ENCODE measurements around the gene CSNK1A1L. TPM values are rescaled to one million over a fixed set of nuclear protein-coding genes. Genes with fewer than 3 reads are reported as not detected.

Gene CSNK1A1L
- total RNA-seq, 1 donor from 2014 or later = not detected

DNA sequence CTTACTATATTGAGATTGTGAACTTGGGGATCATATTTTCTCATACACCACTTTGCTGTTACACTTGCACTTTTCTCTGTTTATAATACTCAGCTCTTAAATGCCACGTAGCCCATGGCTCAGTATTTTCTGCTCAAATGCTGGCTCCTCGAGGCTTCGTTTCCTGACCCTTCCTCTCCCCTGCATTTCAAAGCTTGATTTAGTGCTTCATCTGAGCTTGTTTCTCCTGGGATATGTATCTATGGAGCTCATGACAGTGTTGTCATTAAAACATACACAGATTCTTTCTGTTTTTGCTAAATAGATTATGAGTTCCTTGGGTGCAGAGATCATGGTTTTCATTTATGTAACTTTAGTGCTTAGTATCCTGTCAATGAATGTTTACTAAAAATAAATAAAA is 11.4 kb downstream of the CSNK1A1L start:
- Mint-ChIP-seq H3K4me3 (no peak overlapping the region), H3K9me3 (no peaks in the 10 kb centered on the region), H3K27ac (no peak overlapping the region), H3K27me3 (peaks cover 2% of the 10 kb centered on the region), H3K4me1 (peaks cover 5% of the 10 kb centered on the region), H3K36me3 (ENCODE audit: low read depth) (no peaks in the 10 kb centered on the region)
- intact Hi-C loops (cut with micrococcal nuclease) = no loop called here
- no peak for DNase-seq

- Mint-ChIP-seq H3K9me3 (no peaks in the 10 kb centered on the region), H3K36me3 (ENCODE audit: low read depth) (no peaks in the 10 kb centered on the region), H3K27me3 (peaks cover 5% of the 10 kb centered on the region), H3K27ac (no peak overlapping the region), H3K4me1 (no peaks in the 10 kb centered on the region), H3K4me3 (no peak overlapping the region)
- no peak for DNase-seq
- intact Hi-C loops (cut with micrococcal nuclease) = no loop called here
Observed at GRCh38 chr13:37091835-37092234, 13.6 kb downstream of the CSNK1A1L start.

- H3K4me1 Mint-ChIP-seq = no peaks in the 10 kb centered on the region
- intact Hi-C loops (cut with micrococcal nuclease) = no loop called here
- peaks cover 5% of the 10 kb centered on the region for H3K27me3 Mint-ChIP-seq
- no peak overlapping the region for H3K27ac Mint-ChIP-seq
- no peaks in the 10 kb centered on the region for H3K36me3 Mint-ChIP-seq (ENCODE audit: low read depth)
- no peaks in the 10 kb centered on the region for H3K9me3 Mint-ChIP-seq
- no peak for DNase-seq
- no peak overlapping the region for H3K4me3 Mint-ChIP-seq
Observed at GRCh38 chr13:37090912-37091311, 14.6 kb downstream of the CSNK1A1L start.

- no peak for DNase-seq
- no peak overlapping the region for H3K4me3 Mint-ChIP-seq
- intact Hi-C loops (cut with micrococcal nuclease) = no loop called here
- H3K27me3 Mint-ChIP-seq = peaks cover 5% of the 10 kb centered on the region
- H3K27ac Mint-ChIP-seq = no peak overlapping the region
- no peaks in the 10 kb centered on the region for H3K9me3 Mint-ChIP-seq
- H3K36me3 Mint-ChIP-seq (ENCODE audit: low read depth) = no peaks in the 10 kb centered on the region
- no peaks in the 10 kb centered on the region for H3K4me1 Mint-ChIP-seq
Observed at GRCh38 chr13:37089495-37089894, 16.0 kb downstream of the CSNK1A1L start.

DNA sequence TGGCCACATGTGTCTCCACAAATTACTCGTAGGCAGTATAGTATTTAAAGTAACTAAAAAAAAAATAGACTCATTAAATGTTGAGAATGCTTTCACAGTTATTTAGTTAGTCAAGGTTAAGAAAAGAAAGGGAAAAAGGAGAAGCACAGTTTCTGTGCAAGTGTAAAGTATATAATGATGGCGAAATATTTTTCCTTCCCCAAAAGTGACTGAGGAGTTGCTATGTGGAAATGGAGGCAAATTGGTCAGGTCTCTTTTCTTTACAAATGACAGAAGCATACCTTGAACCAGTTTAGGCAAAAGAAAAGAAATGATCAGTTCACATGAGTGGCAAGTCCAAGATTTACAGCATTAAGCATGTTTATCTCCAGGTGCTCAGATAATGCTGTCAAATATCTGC is 18.0 kb downstream of the CSNK1A1L start:
- Mint-ChIP-seq H3K36me3 (ENCODE audit: low read depth) (no peaks in the 10 kb centered on the region), H3K4me3 (no peak overlapping the region), H3K27me3 (peaks cover 9% of the 10 kb centered on the region), H3K27ac (no peak overlapping the region), H3K4me1 (no peaks in the 10 kb centered on the region), H3K9me3 (no peaks in the 10 kb centered on the region)
- no peak for DNase-seq
- intact Hi-C loops (cut with micrococcal nuclease) = no loop called here

DNA sequence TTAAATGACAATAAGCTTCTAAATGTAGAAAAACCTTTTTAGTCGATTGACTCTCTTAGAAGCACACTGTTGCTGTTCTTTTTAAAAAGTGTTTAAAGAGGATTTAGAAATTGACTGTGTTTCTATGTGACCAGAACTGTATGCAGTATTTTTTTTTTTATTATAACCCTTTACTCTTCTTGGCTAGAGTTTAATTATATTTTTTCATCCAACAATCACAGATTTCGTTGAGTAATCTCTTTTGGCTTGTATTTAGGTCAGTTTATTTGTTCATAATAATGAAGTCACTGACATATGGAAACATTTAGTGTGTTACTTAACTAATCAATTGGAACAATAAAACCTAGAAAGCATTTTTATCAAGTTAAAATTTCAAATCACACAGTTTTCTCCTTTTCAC is 19.9 kb downstream of the CSNK1A1L start:
- Mint-ChIP-seq H3K4me3 (no peak overlapping the region), H3K9me3 (no peaks in the 10 kb centered on the region), H3K36me3 (ENCODE audit: low read depth) (no peaks in the 10 kb centered on the region), H3K27ac (no peak overlapping the region), H3K27me3 (peaks cover 10% of the 10 kb centered on the region), H3K4me1 (no peaks in the 10 kb centered on the region)
- no peak for DNase-seq
- intact Hi-C loops (cut with micrococcal nuclease) = no loop called here

DNA sequence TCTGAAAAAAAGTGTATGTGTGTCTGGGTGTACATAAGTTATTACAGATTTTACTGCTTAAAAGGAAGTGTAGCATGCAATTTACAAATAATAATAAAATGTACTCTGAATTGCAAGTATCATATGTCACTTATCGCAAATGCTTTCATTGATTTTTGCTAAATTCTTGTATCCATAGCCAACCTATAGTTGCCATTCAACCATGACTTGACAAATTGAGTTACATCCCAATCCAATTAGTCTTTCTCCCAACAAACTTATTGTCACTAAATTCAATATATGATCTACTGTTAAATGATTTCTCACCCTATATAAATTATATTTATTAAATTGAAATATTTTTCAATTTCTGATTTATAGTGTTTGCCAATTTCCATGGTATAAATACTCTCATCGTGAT is 28.6 kb downstream of the CSNK1A1L start:
- intact Hi-C loops (cut with micrococcal nuclease) = loop anchor here (10.0 kb wide), 1 partner anchor 528 kb away; no protein-coding TSS in a partner anchor
- no peaks in the 10 kb centered on the region for H3K36me3 Mint-ChIP-seq (ENCODE audit: low read depth)
- H3K27me3 Mint-ChIP-seq = peaks cover 10% of the 10 kb centered on the region
- no peak overlapping the region for H3K4me3 Mint-ChIP-seq
- H3K9me3 Mint-ChIP-seq = no peaks in the 10 kb centered on the region
- DNase-seq = no peak
- H3K27ac Mint-ChIP-seq = no peak overlapping the region
- H3K4me1 Mint-ChIP-seq = no peaks in the 10 kb centered on the region

GRCh38 chr13:37075164-37075563 is 30.3 kb downstream of the CSNK1A1L start:
- intact Hi-C loops (cut with micrococcal nuclease) = loop anchor here (10.0 kb wide), 1 partner anchor 530 kb away; no protein-coding TSS in a partner anchor
- Mint-ChIP-seq H3K27ac (no peak overlapping the region), H3K27me3 (peaks cover 10% of the 10 kb centered on the region)

GRCh38 chr13:37074703-37075102 is 30.8 kb downstream of the CSNK1A1L start:
- no peak for DNase-seq
- H3K36me3 Mint-ChIP-seq (ENCODE audit: low read depth) = no peaks in the 10 kb centered on the region
- intact Hi-C loops (cut with micrococcal nuclease) = loop anchor here (10.0 kb wide), 1 partner anchor 530 kb away; no protein-coding TSS in a partner anchor
- no peaks in the 10 kb centered on the region for H3K4me1 Mint-ChIP-seq
- no peak overlapping the region for H3K4me3 Mint-ChIP-seq
- H3K27ac Mint-ChIP-seq = no peak overlapping the region
- H3K9me3 Mint-ChIP-seq = no peaks in the 10 kb centered on the region
- H3K27me3 Mint-ChIP-seq = peaks cover 10% of the 10 kb centered on the region

More at GRCh38 chr13:37075164-37075563, 30.3 kb downstream of the CSNK1A1L start:
- no peaks in the 10 kb centered on the region for H3K9me3 Mint-ChIP-seq
- no peaks in the 10 kb centered on the region for H3K36me3 Mint-ChIP-seq (ENCODE audit: low read depth)
- no peak for DNase-seq
- no peaks in the 10 kb centered on the region for H3K4me1 Mint-ChIP-seq
- H3K4me3 Mint-ChIP-seq = no peak overlapping the region

DNA sequence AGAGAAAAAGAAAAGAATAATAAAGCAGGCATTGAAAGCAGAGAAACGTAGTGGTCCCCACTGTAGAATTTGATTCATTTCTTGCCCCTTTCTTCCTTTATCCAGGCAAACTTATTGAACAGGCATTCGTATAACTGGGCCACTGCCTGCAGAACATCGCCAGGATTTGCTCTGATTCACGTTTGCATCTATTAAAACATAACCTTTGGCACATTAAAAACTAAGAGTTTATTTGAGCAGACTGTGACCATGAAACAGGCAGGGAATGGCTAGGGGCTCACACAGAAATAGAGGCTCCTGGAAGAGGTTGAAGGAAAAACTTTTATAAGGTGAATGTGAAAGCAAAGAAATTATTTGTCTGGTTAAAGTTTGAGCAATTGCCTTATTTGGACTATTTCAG is 33.4 kb downstream of the CSNK1A1L start:
- intact Hi-C loops (cut with micrococcal nuclease) = loop anchor here (10.0 kb wide), 1 partner anchor 533 kb away; no protein-coding TSS in a partner anchor
- Mint-ChIP-seq H3K4me3 (no peak overlapping the region), H3K4me1 (no peaks in the 10 kb centered on the region), H3K27ac (no peak overlapping the region), H3K27me3 (peaks cover 10% of the 10 kb centered on the region), H3K36me3 (ENCODE audit: low read depth) (no peaks in the 10 kb centered on the region), H3K9me3 (no peaks in the 10 kb centered on the region)
- no peak for DNase-seq

DNA sequence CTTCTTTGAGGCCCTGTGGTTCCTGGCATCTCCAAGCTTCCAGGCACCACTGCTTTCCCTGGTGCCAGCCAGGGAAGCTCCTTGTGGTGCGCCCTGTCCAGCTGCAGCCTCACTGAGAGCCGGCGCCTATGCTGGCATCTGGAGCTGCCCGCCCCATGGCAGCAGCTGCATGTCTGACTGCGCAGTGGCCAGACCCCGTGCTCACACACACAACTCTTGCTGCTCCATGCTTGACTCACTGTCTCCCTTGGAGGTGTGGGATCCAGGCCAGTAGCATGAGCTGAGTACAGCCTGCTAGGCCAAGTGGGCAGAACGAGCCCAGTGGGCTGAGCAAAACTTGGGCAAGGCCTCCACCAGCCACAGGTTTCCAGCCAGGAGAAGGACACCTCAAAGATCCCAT is 34.5 kb downstream of the CSNK1A1L start:
- Mint-ChIP-seq H3K36me3 (ENCODE audit: low read depth) (no peaks in the 10 kb centered on the region), H3K27ac (no peak overlapping the region), H3K9me3 (no peaks in the 10 kb centered on the region), H3K27me3 (peaks cover 14% of the 10 kb centered on the region), H3K4me3 (no peak overlapping the region), H3K4me1 (no peaks in the 10 kb centered on the region)
- intact Hi-C loops (cut with micrococcal nuclease) = loop anchor here (10.0 kb wide), 1 partner anchor 534 kb away; no protein-coding TSS in a partner anchor
- no peak for DNase-seq

GRCh38 chr13:37070145-37070695 is 35.2 kb downstream of the CSNK1A1L start:
- Mint-ChIP-seq H3K9me3 (no peaks in the 10 kb centered on the region), H3K4me3 (no peak overlapping the region), H3K27ac (no peak overlapping the region), H3K4me1 (no peaks in the 10 kb centered on the region), H3K27me3 (peaks cover 14% of the 10 kb centered on the region), H3K36me3 (ENCODE audit: low read depth) (no peaks in the 10 kb centered on the region)
- intact Hi-C loops (cut with micrococcal nuclease) = loop anchor here (10.0 kb wide), 1 partner anchor 535 kb away; no protein-coding TSS in a partner anchor
- DNase-seq = no peak

DNA sequence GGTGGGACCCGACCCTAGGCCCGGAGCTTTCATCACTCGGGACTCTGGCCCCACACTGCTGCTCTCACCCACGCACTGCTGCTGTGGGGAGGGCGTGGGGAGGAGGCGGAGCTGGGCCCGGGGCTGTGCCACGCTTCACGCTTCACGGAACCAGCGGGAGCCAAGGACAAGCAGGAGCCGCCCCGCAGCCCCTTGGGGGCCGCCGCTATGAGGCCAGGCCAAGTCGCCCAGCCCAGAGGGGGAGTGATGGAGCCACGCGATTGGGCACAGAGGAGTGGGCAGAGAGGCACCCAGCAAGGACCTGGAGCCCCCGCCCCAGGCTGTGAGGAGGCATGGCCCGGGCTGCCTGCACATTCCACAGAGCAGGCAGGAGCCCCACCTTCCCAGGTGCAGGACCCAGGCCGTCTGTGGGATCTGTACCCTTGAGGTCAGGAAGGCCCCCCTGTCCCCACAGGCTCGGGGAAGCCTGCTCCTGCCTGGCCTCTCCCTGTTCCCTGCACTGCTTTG is 35.8 kb downstream of the CSNK1A1L start:
- Mint-ChIP-seq H3K9me3 (no peaks in the 10 kb centered on the region), H3K36me3 (ENCODE audit: low read depth) (no peaks in the 10 kb centered on the region), H3K27ac (no peak overlapping the region), H3K27me3 (peaks cover 16% of the 10 kb centered on the region), H3K4me3 (no peak overlapping the region), H3K4me1 (peaks cover 2% of the 10 kb centered on the region)
- intact Hi-C loops (cut with micrococcal nuclease) = loop anchor here (10.0 kb wide), 1 partner anchor 535 kb away; no protein-coding TSS in a partner anchor
- no peak for DNase-seq

DNA sequence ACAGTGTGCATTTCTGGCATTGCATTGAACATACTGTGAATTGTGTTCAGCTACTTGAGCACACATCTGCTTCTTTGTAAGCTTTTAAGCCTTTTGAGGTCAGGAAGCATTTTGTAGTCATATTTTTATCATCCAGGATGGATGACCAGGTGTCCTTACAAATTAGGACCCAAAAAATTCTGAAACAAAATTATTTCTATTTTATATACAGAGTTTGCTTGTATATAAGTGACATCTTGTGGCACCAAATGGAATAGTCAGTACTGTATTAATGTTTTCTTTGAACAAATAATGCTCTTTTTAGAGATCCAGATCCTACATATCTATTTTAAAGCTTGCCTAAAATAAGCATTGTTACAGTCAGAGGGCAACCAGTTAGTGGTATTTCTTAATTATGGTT is 36.5 kb downstream of the CSNK1A1L start:
- intact Hi-C loops (cut with micrococcal nuclease) = no loop called here
- Mint-ChIP-seq H3K9me3 (no peaks in the 10 kb centered on the region), H3K4me3 (no peak overlapping the region), H3K27me3 (peaks cover 18% of the 10 kb centered on the region), H3K4me1 (peaks cover 2% of the 10 kb centered on the region), H3K36me3 (ENCODE audit: low read depth) (no peaks in the 10 kb centered on the region), H3K27ac (no peak overlapping the region)
- DNase-seq = no peak

DNA sequence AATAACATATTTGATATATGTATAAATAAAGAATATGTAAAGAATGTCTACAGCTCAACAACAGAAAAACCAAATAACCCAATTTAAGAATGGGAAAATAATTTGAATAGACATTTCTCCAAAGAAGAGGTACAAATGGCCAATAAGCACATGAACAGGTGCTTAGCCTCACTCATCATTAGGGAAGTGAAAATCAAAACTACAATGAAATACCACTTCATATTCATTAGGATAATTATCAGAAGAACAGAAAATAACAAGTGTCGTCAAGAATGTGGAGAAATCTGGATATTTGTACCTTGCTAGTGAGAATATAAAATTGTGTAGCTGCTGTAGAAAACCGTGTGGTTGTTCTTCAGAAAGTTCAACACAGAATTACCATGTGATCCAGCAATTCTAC is 37.6 kb downstream of the CSNK1A1L start:
- Mint-ChIP-seq H3K27me3 (peaks cover 16% of the 10 kb centered on the region), H3K27ac (no peak overlapping the region), H3K9me3 (no peaks in the 10 kb centered on the region), H3K4me3 (no peak overlapping the region), H3K36me3 (ENCODE audit: low read depth) (no peaks in the 10 kb centered on the region), H3K4me1 (peaks cover 2% of the 10 kb centered on the region)
- DNase-seq = no peak
- intact Hi-C loops (cut with micrococcal nuclease) = no loop called here

All from activated CD4-positive, alpha-beta T cell treated with anti-CD3 and anti-CD28 coated beads, Interleukin-2, amount 10 ng/mL, durations not matched to agents 24 days and 14 days (primary cell).